22Rv1 (cell line): ENCODE data around the gene STOX2.

ENCODE experiments used
- H3K27ac ChIP-seq: fragments of 450-650 bp; 2 replicates; pipeline ENCODE4 v1.5.1; 2017
- CTCF ChIP-seq: fragments of 450-650 bp; IDR thresholded peaks from 2 replicates; pipeline ENCODE4 v1.5.1; 2017; ENCODE audit warnings: mild to moderate bottlenecking
- ZFX ChIP-seq: fragments of 450-650 bp; IDR thresholded peaks from 2 replicates; pipeline ENCODE4 v1.6.1; 2017; ENCODE audit warnings: antibody characterized with exemption, borderline replicate concordance

The STOX2 gene

DNA sequence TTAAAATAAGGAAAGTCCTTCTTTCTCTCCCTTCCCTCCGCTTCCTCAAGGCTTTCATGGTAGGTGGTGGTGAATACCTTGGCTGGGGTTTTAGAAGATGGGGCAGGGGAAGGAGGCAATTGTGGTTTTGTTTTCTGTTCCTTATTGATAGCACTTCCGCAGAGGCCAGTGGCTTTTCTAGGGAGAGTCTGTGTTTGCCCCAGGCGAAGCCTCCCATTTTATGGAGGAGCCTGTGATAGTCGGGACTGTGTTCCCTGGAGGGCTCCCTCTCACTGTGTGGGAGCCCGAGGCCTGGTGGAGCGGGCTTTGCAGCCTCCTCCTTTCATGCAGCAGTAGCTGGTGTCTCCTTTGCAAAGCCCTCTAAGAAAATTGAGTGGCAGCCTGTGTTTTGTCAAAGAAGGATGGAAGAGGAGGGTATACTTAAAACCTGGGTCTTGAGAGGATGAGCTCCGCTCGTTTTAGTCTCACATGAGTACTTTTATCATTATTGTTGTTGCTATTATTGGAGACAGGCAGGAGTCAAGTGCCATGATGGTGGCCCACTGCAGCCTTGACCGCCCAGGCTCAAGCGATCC is 29.8 kb upstream of the STOX2 start:
- no peak for TF ChIP-seq ZFX
- TF ChIP-seq CTCF: no peak

DNA sequence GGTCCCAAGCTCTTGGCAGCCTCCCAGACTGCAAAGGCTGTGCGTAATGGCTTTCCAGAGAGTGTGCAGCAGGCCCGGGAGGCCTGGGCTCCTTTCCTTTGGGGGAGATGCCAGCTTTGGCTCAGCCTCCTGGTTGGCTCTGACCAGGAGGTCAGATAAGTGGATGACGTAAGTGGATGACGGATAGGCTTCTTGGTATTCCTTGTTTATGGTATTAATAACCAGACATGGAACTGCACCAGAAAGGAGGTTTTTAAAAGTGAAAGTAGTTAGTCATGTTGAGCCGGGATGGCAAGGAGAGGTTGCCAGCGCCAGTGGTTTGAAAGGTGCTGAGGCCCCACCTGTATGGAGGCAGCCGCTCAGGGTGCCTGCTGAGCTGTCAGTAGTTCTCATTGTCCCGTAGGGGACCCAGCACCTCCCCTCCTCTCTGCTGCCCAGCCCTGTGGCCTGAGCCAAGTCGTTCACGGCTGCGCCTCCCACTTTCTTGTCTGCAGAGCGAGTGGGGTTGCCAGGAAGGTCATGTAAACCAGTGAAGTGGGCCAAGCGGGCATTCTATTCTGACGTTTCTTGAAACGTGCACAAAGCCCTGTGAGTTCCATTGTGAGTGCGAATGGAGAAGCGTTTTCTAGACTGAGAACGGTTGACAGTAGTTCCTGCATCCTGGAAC is 28.7 kb upstream of the STOX2 start:
- TF ChIP-seq CTCF: no peak
- no peak for TF ChIP-seq ZFX

More for the DNA sequence above, 29.8 kb upstream of the STOX2 start:
- H3K27ac ChIP-seq: no peak overlapping the region

DNA sequence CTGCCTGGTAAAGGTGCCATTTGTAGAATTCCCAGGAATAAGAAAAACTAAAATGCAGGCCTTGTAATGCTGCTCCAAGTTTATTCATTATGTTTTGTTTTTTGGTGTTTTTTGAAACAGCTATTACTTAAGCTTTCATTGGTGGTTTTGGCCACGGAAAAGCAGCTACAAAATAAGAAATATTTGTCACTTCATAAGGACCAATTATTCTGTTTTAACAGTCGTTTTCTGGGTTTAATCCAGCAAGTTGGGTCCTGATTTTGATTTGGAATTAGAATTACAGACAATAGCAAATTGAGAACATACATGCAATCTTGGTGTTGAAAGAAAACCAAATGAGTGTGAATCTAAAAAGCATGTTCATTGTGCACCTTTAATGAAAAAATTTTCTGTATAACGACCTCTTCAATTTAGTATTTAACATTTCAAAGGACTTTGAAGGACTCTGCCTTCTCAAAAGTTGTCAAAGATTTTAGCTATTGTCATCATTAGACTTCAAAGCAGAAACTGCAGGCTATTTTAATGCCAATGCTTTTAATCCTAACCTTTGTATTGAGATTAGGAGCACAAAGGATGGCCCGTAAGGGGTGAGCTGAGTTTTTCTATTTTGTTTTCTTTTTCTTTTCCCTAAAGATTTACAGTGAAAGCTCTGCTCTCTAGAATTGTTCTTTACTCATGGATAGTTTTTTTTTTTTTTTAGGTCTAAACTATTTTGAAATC is 26.7 kb upstream of the STOX2 start:
- TF ChIP-seq ZFX (no peak), CTCF (no peak)
- H3K27ac ChIP-seq: no peak overlapping the region

More for the DNA sequence above, 28.7 kb upstream of the STOX2 start:
- no peak overlapping the region for H3K27ac ChIP-seq

GRCh38 chr4:183885205-183885720 is 19.8 kb upstream of the STOX2 start:
- no peak overlapping the region for H3K27ac ChIP-seq
- TF ChIP-seq CTCF (no peak), ZFX (no peak)

DNA sequence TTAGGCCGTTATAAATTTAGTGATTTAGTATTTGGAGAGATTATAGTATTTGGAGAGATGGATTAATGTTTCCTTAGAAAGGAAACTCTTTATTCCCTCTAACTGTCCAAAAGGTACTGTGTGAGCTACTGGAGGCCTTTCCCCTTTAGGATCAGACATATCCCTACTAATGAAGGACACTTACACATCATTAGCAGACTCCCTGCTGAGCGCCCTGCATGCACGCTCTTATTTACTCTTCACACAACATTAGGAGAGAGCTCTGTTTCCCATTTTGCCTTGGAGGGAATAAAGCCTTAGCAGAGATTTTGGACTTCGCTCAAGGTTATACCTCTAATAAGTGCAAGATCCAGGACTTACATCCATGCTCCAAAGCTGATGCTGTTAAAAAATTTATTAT is 17.8 kb upstream of the STOX2 start:
- H3K27ac ChIP-seq: no peak overlapping the region
- TF ChIP-seq CTCF: no peak
- TF ChIP-seq ZFX: no peak

DNA sequence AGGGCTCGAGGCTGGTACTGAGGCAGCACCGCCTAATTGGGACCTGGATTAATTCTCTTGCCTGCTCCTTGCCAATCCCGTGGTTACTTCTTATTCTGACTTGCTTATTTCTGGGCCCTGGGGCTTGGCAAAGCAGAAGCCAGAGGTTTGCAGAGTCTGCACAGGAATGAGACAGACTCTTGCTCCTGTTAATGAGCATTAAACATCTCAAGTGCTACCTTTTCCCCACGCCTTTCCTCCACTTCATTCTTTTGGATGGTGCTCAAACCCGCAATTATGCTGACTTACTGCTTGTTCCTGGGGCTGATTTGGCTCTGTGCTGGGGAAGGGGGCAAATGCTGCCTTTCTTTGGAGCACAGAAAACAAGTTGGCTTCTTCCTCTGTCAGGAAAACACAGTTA is 16.5 kb upstream of the STOX2 start:
- TF ChIP-seq ZFX: no peak
- no peak for TF ChIP-seq CTCF
- H3K27ac ChIP-seq: no peak overlapping the region

DNA sequence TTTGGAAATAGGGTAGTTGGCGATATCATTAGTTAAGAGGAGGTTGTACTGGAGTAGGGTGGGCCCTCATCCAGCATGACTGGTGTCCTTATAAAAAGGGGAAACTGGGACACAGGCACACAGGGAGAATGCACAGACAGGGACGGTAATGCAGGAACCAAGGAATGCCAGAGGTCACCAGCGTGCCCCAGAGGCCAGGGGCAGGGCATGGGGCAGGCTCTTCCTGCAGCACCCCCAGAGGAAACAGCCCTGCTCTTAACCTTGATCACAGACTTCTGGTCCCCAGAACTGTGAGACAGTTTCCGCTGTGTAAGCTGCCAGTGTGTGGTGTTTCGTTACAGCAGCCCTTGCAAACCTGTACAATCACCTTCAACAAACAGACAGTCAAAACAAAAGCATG is 15.9 kb upstream of the STOX2 start:
- no peak overlapping the region for H3K27ac ChIP-seq
- TF ChIP-seq CTCF (no peak), ZFX (no peak)
